Activated T-helper 2 cell treated with anti-CD3 and anti-CD28 coated beads, Interferon-gamma antibody, Interleukin-2, Interleukin-4, amounts not matched to agents 10 μg/mL and 5 μg/mL and 100 μg/mL, durations not matched to agents 14 hours and 24 hours and 36 hours (primary cell): ENCODE measurements around the gene MMADHC. TPM values are rescaled to one million over a fixed set of nuclear protein-coding genes. Genes with fewer than 3 reads are reported as not detected.
A peak's percentile ranks its signal among the peaks of the same experiment; 100 is the strongest.

Experiments
- DNase-seq: peaks from one replicate; pipeline ENCODE4 v3.0.0; 2021; ENCODE audit warnings: low spot score
- H3K27ac Mint-ChIP-seq: one replicate; pipeline ENCODE4 v1.8.0; 2021; ENCODE audit warnings: mixed read lengths
- H3K27me3 Mint-ChIP-seq: one replicate; pipeline ENCODE4 v1.8.0; 2021; ENCODE audit warnings: low read depth, mixed read lengths
- H3K36me3 Mint-ChIP-seq: one replicate; pipeline ENCODE4 v1.8.0; 2021; ENCODE audit warnings: low read depth, mixed read lengths
- H3K4me1 Mint-ChIP-seq: one replicate; pipeline ENCODE4 v1.8.0; 2021; ENCODE audit warnings: low read depth, mixed read lengths
- H3K4me3 Mint-ChIP-seq: one replicate; pipeline ENCODE4 v1.8.0; 2021; ENCODE audit warnings: low read depth, mild to moderate bottlenecking, moderate library complexity, mixed read lengths
- H3K9me3 Mint-ChIP-seq: one replicate; pipeline ENCODE4 v1.8.0; 2021; ENCODE audit warnings: mixed read lengths
- intact Hi-C: fragments of 100-400 bp; cut with micrococcal nuclease; formaldehyde crosslinking; loops from one replicate; pipeline ENCODE4 v1.15.1; 2023
- total RNA-seq: library from RNA; stranded (reverse); gene quantifications from 2 replicates; pipeline ENCODE4 v1.2.3, GENCODE V29; 2022

The MMADHC gene
- total RNA-seq, 1 donor from 2014 or later, result 125 TPM

GRCh38 chr2:149611100-149611820, 23.7 kb upstream of the MMADHC start:
- Mint-ChIP-seq H3K36me3 (no peaks in the 10 kb centered on the region), H3K4me3 (no peak overlapping the region), H3K4me1 (no peaks in the 10 kb centered on the region), H3K27ac (no peak overlapping the region), H3K27me3 (peaks cover 8% of the 10 kb centered on the region), H3K9me3 (no peaks in the 10 kb centered on the region)
- no peak for DNase-seq
- intact Hi-C loops, result no loop called here

DNA sequence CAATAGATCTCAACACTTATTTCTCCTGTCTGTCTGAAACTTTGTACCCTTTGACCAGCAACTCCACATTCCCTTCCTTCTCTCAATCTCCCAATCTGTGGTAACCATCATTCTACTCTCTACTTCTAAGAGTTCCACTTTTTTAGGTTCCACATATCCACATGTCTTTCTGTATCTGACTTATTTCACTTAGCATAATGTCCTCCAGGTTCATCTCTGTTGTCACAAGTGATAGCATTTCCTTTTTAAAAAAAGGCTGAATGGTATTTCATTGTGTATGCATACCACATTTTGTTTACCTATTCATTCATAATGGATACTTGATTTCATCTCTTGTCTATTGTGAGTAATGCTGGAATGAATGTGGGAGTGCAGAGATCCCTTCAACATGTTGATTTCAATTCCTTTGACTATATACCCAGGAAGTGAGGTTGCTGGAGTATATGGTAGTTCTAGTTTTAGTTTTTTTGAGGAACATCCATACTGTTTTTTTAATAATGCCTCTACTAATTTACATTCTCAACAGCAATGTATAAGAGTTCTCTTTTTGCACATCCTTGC, 18.8 kb upstream of the MMADHC start:
- Mint-ChIP-seq H3K4me1 (peaks cover 7% of the 10 kb centered on the region), H3K4me3 (no peak overlapping the region), H3K9me3 (no peaks in the 10 kb centered on the region), H3K36me3 (no peaks in the 10 kb centered on the region), H3K27me3 (peaks cover 20% of the 10 kb centered on the region), H3K27ac (no peak overlapping the region)
- intact Hi-C loops, result no loop called here
- DNase-seq, result no peak

DNA sequence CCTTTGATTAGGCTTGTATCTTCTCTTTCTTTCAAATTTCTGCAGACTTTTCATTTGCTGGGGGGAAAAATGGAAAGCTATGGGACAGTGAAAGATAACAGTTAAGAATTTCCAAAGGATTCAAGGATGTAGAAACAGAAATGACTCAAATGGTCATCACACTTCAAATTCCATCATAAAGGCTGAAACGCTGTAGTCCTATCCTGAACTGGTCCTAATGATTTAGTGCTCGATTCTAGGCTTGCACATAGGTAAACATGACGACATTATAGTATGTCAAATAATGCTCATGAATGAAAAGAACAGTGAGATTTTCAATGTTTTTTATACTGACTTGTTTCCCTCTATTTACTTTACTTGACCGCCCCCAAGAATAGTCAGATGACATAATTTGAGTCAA, 15.7 kb upstream of the MMADHC start:
- Mint-ChIP-seq H3K27ac (no peak overlapping the region), H3K27me3 (peaks cover 23% of the 10 kb centered on the region), H3K4me3 (no peak overlapping the region), H3K4me1 (peaks cover 14% of the 10 kb centered on the region), H3K36me3 (no peaks in the 10 kb centered on the region), H3K9me3 (no peaks in the 10 kb centered on the region)
- no peak for DNase-seq
- intact Hi-C loops, result no loop called here

DNA sequence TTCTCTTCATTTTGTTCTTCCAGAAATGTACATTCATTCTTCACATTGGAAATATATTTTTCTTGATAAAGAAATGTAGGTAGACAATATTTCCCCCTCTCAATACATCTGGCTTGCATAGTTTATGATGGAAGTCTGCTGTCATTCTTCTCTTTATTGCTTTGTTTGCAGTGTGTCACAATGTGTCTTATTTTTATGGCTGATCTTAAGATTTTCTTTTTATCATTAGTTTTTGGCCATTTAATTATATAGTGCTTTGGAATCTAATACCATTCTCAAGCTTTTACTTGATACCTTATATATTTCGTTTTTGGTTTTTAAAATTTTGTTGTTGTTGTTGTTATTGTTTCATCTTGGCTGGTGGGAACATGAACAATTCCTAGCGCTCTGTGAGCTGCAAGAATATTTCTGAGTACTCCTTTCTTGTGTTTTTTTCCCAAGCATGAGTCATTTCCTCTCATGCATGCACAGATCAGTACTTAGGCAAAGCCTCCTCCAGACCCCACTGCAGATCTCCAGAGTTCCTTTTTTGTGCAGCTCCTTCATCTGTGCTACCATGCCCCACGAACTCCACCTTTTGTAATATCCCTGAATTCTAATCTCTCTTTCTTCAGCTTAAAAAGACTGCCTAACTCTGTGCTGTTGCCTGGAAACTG, 13.7 kb upstream of the MMADHC start:
- intact Hi-C loops, result no loop called here
- DNase-seq, result no peak
- Mint-ChIP-seq H3K27ac (no peak overlapping the region), H3K4me1 (peaks cover 27% of the 10 kb centered on the region), H3K36me3 (no peaks in the 10 kb centered on the region), H3K27me3 (peaks cover 15% of the 10 kb centered on the region), H3K4me3 (no peak overlapping the region), H3K9me3 (no peaks in the 10 kb centered on the region)

DNA sequence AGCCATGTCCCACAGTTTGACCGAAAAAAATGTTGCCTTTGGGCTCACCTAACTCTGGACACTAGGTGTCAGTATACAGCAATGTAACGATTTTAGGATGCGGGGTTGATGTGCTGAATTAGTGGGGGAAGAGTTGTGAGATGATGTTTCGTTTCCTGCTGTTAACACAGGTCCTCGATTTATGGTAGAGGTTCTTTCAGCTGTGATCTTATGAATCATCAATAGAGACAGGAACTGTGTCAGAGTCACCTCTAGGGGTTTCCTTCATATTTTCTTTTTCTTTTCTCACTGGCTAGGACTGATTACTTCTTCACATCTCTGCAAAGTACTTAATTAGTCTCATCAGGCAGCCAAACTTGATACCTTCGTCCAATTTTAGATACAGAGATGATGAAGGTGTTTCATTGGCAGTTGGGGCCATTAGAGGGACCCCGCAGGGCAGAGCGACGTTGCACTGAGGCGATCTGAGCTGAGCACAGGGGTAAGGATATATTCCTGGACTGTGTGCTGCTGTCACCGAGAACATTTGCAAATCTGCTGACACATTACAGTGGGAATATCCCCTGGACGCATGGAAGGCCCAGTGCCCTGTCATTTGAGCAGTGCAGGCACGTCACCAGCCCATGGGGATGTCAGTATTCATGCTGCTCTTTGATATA, 10.2 kb upstream of the MMADHC start:
- Mint-ChIP-seq H3K36me3 (no peaks in the 10 kb centered on the region), H3K4me1 (peaks cover 27% of the 10 kb centered on the region), H3K9me3 (no peaks in the 10 kb centered on the region), H3K27ac (no peak overlapping the region), H3K4me3 (no peak overlapping the region), H3K27me3 (peaks cover 13% of the 10 kb centered on the region)
- peak; percentile 46 for DNase-seq
- intact Hi-C loops, result loop anchor here (1.0 to 10.0 kb wide), 7 partner anchors 10 to 1641 kb away; partner anchors contain the start of genes MMADHC and RND3

GRCh38 chr2:149597050-149597667, 9.6 kb upstream of the MMADHC start:
- no peaks in the 10 kb centered on the region for H3K9me3 Mint-ChIP-seq
- H3K27ac Mint-ChIP-seq, result peak overlapping the region; percentile 42
- peaks cover 17% of the 10 kb centered on the region for H3K27me3 Mint-ChIP-seq

GRCh38 chr2:149596471-149596870, 8.9 kb upstream of the MMADHC start:
- no peak for DNase-seq
- no peak overlapping the region for H3K27ac Mint-ChIP-seq
- intact Hi-C loops, result loop anchor here (2.0 to 10.0 kb wide), 3 partner anchors 426 to 1456 kb away; no protein-coding TSS in a partner anchor
- H3K4me3 Mint-ChIP-seq, result no peak overlapping the region
- no peaks in the 10 kb centered on the region for H3K36me3 Mint-ChIP-seq
- H3K9me3 Mint-ChIP-seq, result no peaks in the 10 kb centered on the region
- peaks cover 23% of the 10 kb centered on the region for H3K27me3 Mint-ChIP-seq
- peaks cover 21% of the 10 kb centered on the region for H3K4me1 Mint-ChIP-seq

More at GRCh38 chr2:149597050-149597667, 9.6 kb upstream of the MMADHC start:
- Mint-ChIP-seq H3K36me3 (no peaks in the 10 kb centered on the region), H3K4me1 (peaks cover 27% of the 10 kb centered on the region), H3K4me3 (no peak overlapping the region)
- intact Hi-C loops, result loop anchor here (1.0 to 10.0 kb wide), 7 partner anchors 10 to 1641 kb away; partner anchors contain the start of genes MMADHC and RND3
- DNase-seq, result no peak

DNA sequence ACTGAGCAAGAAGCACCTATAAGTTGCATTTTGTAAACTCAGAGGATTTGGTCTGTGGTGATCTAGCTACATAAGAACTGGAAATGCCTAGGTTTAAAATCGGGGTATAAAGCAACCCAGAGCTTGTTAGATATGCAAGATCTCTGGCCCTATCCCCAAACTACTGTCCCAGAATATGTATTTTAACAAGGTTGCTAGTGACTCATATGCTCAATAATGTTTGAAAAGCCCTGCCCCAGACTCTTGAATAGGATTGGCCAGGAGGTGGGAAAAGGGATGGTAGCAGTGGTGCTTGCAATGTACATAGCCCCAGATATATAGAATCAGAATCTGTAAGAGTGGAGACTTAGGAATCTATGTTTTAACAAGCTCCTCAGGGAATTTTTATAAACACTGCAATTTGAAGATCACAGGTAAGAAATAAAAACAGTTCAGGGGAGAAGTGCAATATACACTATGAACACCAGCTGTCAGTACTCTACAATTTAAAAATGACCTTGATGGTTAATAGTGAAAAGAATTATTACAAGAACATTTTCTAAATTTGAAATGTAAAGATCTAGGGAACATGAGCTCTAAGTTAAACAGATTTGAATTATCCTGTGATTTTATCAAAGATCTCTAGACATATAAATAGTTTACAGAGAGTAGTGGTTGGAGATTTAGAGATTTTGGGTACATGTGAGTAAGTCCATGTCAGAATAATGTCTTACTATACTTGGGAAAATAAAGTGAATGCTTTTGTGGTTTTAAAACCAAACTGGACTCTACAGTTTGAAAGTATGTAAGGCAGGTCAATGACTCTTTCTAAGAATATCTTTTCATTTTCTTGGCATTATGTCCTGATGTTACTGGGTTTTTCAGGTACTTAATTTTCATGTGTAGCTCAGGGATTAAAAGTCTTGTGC, 7.7 kb upstream of the MMADHC start:
- H3K36me3 Mint-ChIP-seq, result no peaks in the 10 kb centered on the region
- no peak for DNase-seq
- intact Hi-C loops, result loop anchor here (10.0 kb wide), 1 partner anchor 569 kb away; no protein-coding TSS in a partner anchor
- H3K4me1 Mint-ChIP-seq, result peaks cover 17% of the 10 kb centered on the region
- no peak overlapping the region for H3K4me3 Mint-ChIP-seq
- H3K9me3 Mint-ChIP-seq, result no peaks in the 10 kb centered on the region
- H3K27me3 Mint-ChIP-seq, result peaks cover 26% of the 10 kb centered on the region
- H3K27ac Mint-ChIP-seq, result no peak overlapping the region

- Mint-ChIP-seq H3K4me3 (no peak overlapping the region), H3K27me3 (peaks cover 26% of the 10 kb centered on the region), H3K27ac (no peak overlapping the region), H3K4me1 (peaks cover 17% of the 10 kb centered on the region), H3K36me3 (no peaks in the 10 kb centered on the region), H3K9me3 (no peaks in the 10 kb centered on the region)
- no peak for DNase-seq
- intact Hi-C loops, result loop anchor here (10.0 kb wide), 1 partner anchor 570 kb away; no protein-coding TSS in a partner anchor
These were observed 6.8 kb upstream of the MMADHC start for GRCh38 chr2:149594411-149594810.

DNA sequence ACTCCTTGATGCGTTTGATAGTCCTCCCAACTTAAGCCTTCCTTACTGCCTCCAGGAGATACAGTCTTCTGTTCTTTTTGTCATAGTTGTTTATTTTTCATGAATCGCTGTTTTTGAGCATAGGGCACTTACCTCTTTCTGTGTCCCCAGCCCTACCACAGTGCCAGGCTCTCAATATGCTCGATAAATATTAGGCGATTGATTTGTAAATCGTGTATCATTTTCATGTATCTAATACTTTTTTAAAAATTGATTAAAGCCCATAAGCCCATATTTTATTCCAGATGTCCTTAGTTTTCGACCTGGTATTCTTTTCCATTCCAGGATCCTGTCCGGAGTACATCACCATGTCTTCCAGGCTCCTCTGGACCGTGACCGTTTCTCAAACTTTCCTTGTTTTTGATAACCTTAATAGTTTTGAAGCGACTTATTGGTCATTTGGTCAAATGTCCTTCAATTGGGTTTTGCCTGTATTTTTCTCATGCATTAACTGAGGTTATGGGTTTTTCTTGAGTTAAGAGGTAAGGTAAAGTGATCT, 444 bp upstream of the MMADHC start:
- Mint-ChIP-seq H3K27ac (peak overlapping the region; percentile 98), H3K9me3 (no peaks in the 10 kb centered on the region), H3K36me3 (peaks cover 34% of the 10 kb centered on the region), H3K4me3 (peak overlapping the region; percentile 99), H3K27me3 (peaks cover 22% of the 10 kb centered on the region), H3K4me1 (peaks cover 31% of the 10 kb centered on the region)
- intact Hi-C loops, result loop anchor here (1.0 to 5.0 kb wide), 4 partner anchors 9 to 1824 kb away; partner anchors contain the start of genes MBD5, ORC4 and RBM43
- no peak for DNase-seq

DNA sequence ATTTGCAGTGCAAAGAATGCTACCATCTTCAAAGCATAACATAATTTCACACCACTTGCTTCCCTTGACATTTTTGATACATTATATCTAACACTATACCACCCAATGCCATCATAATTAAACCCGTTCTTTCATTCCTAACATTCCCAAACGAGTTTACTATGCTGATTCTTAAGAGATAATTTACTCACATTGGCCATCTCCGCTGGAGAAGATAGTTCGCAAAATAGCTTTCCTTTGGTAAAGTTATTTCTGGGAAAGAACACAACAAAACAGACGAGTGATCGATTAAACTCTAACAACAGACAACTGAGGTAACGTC, 716 bp downstream of the MMADHC start:
- H3K4me3 Mint-ChIP-seq, result peak overlapping the region; percentile 99
- intact Hi-C loops, result loop anchor here (1.0 to 5.0 kb wide), 4 partner anchors 10 to 1825 kb away; partner anchors contain the start of genes MBD5, ORC4 and RBM43
- peak overlapping the region; percentile 98 for H3K27ac Mint-ChIP-seq
- peaks cover 44% of the 10 kb centered on the region for H3K36me3 Mint-ChIP-seq
- no peak for DNase-seq
- H3K4me1 Mint-ChIP-seq, result peaks cover 37% of the 10 kb centered on the region
- peaks cover 12% of the 10 kb centered on the region for H3K27me3 Mint-ChIP-seq
- H3K9me3 Mint-ChIP-seq, result no peaks in the 10 kb centered on the region
